GM21381 (cell line): ENCODE measurements around the gene HOMER1.
A peak's percentile ranks its signal among the peaks of the same experiment; 100 is the strongest.
"Not testable (repeated sequence)": the region's sequence is repeated elsewhere in the genome, so short reads cannot be mapped to it uniquely, and the experiment has no call there.

ENCODE experiments used
- ATAC-seq: cut with Tn5 transposase; IDR thresholded peaks from one replicate; pipeline ENCODE4 v1.9.1; 2021; ENCODE audit warnings: mild to moderate bottlenecking, moderate library complexity; ENCODE audit not compliant: unreplicated experiment

Gene HOMER1

DNA sequence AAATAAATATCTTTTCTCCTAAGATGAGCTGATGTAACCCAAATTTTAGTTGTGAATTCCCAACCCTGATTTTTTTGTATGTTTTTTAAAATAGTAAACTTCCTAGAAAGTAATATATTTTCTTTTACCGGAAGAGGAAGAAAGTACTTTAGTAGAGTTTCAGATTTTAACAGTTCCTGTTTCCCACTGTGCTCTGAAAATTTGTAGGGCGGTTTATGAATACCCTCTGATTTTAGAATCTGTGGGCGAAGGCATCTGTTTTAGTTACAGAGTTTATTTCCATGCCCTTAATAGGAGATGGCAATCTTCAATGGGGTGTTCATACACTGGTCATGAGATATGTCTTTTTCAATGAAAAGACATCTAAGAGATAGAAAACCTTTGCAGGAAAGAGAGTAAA lies 3.7 kb upstream of the HOMER1 start:
- ATAC-seq = no peak

DNA sequence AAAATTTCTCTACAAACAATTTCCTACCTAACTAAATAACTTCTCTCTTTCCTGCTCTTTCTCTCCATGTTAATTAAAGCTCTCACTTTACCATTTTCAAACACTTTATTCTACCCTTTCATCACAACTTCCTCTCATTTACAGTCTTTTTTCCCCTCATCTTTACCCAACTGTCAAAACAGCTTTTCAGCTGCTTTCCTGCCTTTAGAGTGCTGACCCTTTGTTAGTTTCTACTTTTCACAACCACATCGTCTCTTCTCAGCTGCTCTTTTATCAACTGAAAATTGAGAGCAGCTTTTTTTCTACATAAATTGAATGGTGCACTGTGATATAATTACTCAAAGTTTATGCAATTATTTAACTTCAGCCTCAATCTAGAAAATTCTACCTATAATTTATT lies 3.1 kb upstream of the HOMER1 start:
- ATAC-seq = no peak

DNA sequence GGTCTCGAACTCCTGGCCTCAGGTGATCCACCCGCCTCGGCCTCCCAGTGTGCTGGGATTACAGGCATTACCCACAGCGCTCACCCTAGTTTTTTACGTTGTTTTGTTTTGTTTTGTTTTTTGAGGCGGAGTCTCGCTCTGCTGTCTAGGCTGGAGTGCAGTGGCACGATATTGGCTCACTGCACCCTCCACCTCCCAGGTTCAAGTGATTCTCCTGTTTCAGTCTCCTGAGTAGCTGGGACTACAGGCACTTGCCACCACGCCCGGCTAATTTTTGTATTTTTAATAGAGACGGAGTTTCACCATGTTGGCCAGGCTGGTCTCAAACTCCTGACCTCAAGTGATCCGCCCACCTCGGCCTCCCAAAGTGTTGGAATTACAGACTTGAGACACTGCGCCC lies 2.4 kb upstream of the HOMER1 start:
- ATAC-seq = not testable (repeated sequence)

DNA sequence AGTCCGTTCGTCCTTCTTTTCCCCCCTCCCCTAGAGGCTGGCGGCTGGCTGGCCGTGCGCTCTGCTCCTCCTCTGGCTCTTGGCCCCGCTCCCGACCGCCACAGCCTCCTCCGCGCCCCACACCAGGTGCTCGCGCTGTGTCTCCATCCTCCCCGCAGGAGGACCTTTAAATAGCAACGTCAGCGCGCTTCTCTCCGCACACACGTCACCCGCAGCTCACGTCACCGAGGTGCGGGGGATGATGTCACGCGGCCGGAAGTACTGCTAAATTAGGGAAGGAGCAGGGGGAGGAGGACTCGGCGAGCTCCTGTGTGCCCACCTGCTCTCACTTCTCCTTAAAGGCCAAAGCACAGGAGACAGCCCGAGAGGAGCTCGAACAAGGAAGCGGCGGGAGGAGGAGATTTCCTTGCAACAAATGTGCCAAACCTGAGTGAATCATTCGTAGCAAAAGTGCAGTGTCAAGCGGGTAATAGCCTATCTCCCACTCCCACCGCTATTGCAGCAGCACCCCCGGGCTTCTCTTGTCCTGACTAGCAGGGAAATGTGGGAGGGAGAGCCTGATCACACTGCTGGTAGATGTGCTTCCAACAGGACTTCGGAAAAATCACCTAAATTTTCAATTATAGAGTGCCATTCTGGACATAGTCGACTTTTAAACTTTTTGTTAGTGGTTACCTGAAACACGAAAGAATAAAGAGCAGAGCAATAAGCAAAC lies 614 bp upstream of the HOMER1 start:
- peak; percentile 84 for ATAC-seq

DNA sequence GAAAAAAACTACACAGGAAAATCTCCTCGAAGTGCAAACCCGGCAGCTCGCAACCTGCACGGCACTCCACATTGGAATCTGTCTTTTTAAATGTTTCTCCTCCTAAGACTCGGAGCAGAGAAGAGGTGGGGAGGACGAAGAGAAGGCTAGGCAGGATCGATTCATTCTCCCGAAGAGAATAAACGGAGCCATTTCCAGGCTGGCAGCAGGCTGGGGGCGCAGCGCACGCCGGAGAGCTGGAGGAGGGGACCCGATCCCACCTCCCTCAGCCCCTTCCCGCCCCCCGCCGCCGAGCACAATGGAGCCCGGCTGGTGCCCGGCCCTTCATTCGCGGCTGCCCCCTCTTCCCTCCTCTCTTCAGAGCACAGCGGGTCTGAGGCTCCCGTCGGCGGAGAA lies 628 bp downstream of the HOMER1 start:
- ATAC-seq = no peak

DNA sequence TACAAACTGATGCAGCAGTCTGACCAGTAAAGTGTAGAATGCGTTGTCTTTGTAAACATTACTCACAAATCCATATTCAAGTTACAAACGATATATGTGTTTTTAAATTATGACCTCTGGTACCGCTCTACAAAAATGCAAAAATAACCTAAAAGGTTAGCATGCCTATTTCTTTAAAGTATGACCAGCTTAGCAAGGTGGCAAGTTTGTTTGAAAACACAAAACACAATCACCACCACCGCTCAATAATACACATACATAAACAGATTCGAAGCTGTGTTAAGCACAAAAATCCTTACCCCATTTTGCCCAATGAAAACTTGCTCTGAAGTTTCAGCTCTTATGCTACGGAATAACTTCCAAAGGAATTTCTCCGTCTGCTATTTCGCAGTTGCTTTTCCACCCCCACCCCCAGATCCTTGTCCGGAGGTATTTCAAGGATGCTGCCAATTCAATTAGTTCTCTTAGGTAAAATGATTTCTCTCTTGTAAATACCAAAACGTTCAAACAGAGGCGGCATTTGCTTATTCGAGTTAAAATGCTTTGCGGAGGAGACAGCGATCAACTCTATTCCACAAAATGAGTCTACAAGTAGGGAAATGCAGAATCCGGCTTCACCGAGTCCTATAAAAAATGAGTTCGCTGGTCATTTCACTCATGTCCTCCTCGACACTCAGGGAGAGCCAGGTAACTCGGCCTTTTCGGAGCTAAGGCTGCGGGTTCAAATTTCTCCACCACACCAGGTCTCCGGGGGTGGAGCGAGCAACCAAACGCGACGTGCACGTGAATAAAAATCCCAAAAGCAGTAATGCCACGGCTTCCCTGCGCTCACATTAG lies 1.2 kb downstream of the HOMER1 start:
- no peak for ATAC-seq

DNA sequence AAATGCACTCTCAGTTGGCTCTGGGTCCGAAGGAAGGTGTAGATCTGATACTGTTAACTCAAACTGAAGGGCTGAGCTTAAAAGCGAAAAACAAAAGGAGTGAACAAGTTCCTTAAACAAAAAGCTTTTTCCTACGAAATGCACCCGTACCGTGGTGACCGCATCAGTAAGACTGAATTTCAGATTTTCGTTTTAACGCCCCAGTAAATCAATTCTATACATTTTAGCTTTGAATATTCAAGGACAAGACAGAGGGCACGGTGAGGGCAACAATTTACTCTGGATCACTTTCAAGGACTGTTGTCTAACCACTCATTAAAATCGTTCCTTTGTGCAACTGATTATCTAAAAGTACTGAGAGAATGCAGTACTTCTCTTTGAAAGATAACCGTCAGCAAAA lies 1.9 kb downstream of the HOMER1 start:
- no peak for ATAC-seq

DNA sequence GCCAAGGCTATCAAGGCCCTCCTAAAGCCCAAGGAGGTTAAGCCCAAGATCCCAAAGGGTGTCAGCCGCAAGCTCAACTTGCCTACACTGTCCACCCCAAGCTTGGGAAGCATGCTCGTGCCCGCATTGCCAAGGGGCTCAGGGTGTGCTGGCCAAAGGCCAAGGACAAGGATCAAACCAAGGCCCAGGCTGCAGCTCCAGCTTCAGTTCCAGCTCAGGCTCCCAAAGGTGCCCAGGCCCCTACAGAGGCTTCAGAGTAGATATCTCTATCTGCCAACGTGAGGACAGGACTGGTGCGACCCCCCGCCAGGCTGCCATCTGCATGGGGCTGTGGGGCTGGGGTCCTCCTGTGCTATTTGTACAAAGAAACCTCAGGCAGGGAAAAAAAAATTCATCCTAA lies 3.3 kb downstream of the HOMER1 start:
- ATAC-seq = no peak

DNA sequence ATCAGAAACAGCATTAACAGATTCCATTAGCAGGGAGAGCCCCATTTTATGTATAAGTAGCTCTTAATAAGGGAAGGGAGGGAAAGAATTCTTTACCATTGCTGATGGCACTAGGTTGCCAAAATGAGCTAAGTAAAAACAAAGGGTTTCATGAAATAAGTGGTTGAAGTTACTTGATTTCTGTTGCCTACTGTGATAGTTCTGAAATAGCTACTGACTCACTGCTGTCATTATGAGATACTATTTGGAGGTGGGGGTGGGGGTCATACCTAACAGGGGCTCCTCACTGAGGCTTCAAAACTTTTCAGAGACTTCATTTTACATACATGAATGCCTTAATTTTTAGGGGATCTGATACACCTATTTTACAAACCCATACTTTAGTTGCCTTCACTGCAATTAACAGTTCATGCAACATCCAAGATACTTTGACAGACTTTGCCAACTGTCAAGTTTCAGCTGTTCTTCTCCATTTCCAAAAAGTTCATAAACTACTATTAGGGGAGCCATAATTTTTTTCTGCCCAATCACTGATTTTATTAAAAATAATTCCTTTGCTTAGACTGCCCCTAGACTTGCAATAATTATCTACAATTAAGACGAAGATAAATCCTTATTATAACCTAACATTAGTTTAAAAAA lies 4.6 kb downstream of the HOMER1 start:
- no peak for ATAC-seq

DNA sequence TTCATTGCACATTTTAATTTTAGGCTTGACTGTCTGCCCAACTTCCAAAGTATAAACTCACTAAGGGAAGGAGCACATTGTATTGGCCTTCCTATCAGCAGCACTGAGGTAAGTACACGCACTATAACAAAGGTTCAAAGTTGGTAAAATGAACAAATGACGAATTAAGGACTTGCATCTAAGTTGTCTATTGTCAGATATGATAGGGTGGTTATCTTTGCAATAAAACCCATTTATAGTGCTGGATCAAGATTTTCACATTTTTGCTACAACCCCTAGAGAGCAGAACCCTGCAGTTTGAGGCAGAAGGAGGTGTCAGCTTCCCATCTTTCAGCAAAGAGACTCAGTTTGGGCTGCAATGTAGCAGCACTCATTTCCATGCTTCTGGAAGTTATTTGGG lies 5.1 kb downstream of the HOMER1 start:
- no peak for ATAC-seq

DNA sequence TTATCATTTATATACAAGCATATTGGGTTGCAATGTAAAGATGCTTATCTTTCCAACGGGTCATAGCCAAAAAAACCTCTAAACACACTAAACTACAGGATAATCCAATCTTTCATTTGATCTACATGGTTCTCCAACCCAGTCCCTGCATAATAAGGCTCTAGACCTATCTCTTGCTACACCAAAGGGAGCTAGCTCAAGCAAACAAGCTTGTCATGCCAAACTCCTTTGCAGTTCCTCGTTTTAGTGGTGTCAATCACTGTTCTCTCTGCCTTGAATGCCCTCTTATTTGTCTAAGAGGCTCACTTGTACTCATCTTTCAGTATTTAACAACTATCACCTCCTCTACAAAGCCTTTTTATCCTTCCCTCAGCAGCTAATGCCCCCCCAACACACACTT lies 5.6 kb downstream of the HOMER1 start:
- no peak for ATAC-seq

DNA sequence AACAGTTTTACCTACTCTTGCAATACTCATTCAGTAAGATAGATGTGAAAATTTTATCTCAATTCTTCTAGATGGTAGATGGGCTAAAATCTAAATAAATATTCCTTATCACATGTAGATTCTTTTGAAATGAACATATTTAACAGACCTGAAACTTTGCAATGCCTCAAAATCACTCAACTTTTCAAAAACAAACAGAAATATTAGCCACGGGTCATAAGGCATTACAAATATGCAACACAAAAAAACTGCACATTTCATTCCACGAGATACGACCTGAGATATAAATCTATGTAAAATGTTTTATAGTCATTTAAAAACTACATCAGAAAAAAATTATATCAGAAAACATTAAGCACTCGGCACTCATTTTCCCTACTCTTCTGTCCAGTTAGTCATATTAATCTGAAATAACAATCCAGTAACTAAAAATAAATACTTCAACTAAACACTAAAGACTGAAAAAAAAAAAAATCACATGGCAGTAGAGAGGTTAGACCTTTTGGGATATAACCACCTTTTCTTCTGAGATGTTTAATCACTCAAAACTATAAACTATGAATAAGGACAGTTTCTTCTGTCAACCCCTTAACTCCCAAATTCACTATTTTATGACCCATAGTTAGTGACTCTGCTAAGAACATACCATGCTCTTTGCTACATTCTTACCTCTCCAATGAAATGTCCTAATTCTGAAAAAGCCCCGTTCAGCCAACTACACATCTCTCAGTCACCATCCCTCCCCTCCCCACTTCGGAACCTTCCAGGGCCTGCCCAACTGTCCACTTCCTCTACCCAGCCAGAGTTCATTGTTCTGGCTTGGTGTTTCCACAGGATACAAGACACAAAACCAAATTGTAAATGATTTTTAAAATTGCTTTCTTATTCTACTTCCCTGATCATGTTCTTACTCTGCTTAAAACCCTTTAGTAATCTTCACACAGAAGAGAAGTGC lies 6.4 kb downstream of the HOMER1 start:
- no peak for ATAC-seq

DNA sequence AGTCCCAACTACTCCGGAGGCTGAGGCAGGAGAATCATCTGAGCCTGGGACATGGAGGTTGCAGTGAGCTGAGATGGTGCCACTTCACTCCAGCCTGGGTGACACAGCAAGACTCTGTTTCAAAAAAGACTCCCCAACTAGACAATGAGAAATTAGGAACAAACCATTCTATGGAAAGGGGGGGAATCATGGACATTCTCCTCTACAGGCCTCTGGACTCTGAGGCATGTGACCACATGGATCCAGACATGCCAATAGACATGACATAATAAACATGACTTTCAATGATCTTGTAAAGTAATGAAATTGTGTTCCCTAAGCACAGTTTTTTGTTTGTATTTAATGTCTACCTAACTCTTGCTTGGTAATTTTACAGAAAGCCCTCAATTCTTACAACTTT lies 8.8 kb downstream of the HOMER1 start:
- no peak for ATAC-seq

DNA sequence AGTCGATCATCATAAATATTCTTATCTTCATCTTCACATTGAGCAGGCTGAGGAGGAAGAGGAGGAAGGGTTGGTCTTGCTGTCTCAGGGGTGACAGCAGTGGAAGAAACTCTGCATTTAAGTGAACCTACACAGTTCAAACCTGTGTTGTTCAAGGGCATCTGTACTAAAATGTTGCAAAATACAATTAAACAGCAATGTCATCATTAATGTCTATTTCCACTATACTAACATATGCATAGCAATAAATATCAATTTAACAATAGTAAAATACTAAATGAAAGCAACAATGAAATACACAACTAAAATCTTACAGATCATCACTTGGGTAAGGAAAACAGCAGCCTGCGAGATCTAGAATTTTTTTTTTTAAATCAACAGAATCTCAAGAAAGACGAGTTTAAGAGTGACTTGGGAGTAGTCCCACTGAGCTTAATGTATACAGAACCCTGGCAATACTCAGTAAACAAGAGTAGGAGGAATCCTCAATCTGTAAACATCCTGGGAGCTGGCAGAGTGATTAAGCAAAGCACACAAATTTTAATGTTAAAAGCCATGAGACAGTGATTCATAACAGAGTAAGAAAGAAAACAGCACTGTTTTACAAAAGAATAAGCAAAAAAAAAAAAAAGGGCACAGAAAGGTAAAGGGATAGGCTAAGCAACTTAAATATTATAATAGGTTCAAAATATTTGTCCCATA lies 10.0 kb downstream of the HOMER1 start:
- no peak for ATAC-seq

DNA sequence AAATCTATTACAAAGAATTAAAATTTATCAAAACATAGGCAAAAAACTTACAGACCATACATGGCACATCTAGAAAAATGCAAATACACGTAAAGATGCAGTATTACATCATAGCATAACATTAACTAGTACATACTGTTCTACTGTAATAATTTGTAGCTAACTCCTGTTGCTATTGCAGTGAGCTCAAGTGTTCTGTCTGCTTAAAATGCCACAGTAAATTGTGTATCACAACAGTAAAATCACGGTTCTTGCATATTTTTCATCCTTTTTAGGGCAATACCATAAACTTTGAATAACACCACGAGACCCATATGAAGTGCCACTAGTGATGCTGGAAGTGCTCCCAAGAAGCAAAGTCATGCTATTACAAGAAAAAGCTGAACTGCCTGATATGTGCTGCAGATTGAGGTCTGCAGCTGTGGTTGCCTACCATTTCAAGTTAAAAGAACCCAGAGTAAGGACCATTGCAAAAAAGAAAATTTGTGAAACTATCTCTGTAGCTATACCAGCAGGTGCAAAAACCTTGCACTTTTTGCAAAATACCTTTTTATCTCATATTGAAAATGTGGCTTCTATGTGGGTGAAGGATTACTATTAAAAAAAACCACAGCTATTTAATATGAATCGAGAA lies 14.2 kb downstream of the HOMER1 start:
- ATAC-seq = no peak

DNA sequence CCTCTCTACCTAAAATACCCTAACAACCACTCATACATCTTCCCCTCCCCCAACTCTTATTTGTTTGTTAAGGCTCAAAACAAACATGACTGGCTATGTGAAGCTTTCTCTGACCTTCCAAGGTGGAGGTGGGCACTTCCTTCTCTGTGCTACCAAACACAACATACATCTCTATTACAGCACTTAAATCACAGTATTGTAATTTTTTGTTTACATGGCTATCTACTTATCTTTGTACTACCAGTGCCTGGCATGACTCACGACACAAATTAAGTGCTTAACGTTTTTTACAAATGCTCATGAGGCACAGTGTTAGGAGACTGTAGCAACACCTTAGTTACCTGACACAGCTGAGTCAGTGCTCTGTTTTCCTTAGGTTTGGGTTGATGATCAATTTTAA lies 18.6 kb downstream of the HOMER1 start:
- no peak for ATAC-seq

DNA sequence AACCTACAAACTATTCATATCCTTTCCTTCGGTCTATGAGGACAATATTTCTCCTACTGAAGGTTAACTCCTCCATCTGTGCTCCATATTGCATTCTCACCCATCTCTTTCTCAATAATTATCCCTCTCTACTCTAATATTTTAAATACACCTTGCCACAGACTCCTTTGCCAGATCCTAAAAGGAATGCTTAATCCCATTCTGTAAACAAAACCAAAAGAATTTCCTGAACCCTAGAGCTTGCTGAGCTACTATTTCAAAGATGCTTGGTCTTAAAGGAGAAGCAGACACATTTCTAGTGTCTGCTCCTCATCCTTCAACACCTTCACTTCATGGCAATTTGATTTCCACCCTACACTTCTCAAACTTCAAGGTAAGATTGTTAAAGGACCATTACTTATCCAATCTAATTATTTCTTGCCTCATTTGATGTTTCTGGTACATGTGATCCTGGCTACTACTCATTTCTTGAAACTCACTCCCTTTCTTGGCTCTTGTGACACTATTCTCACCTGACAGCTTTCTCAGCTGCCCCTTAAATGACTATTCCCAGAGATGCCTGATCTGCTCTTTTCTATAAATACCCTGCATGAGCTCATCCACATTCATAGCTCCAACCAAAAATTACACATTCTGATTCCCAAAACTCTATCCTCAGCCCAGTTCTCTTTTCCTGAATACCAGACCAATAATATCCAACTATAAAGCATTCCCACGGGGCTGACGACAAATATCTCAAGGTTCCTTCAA lies 20.2 kb downstream of the HOMER1 start:
- no peak for ATAC-seq

DNA sequence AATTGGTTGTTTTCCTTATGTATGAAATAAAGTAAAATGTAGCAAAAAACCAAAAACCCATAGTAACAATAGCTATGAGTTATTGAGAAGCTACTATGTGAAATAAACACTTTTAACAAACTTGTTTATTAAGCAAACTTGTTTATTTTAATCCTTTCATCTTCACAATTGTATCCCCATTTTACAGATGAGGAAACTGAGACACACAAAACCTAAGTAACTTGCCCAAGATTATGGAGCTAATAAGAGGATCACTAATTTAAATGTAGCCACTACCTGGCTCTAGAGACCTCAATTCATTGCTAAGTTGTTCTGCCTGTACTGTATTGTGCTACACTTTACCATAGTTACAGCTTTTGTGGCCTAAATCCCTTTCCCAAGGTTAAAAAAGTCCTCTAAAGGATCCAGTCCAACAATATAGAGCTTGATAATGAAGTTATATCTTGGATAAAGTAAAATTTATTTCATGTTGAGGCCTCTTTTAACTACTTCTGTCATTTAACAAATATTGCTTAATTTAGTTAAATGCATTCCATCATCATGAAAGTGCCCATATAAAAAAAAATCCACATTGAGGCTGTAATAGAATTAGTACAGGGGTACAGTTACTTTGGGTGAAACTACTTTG lies 22.1 kb downstream of the HOMER1 start:
- ATAC-seq = no peak
